ENCODE measurements around the gene ATG3. TPM values are rescaled to one million over a fixed set of nuclear protein-coding genes. Genes with fewer than 3 reads are reported as not detected.

The ATG3 gene
- total and polyA plus RNA-seq, 2 donors (not counting 3 experiments of a cell fraction or from before 2014, with no cell fraction given): 36.0 to 62.4 TPM

- no peaks in the 10 kb centered on the region for H3K27me3 ChIP-seq (ENCODE audit: control insufficient read depth in 2 of 2, insufficient read depth in 2 of 2, low read length in 2 of 2)
- BruUV-seq (replicated peaks): no TSS peak
- H2AFZ ChIP-seq (ENCODE audit: low read depth, low read length): no peak overlapping the region
- H3K79me2 ChIP-seq (ENCODE audit: control insufficient read depth, insufficient read depth, low read length): no peaks in the 10 kb centered on the region
- TF ChIP-seq MAX (IDR thresholded peaks at IDR 0.05; ENCODE audit: insufficient read depth, insufficient read length) (no peak), GATA2 (IDR thresholded peaks at IDR 0.05; ENCODE audit: insufficient read depth, insufficient read length, low read depth, low read length) (no peak), POLR2AphosphoS5 (IDR thresholded peaks at IDR 0.05; ENCODE audit: insufficient read depth, low read depth, low read length) (no peak), CTCF (IDR thresholded peaks at IDR 0.05; ENCODE audit: extremely low read depth in 1 of 2, insufficient read depth in 1 of 2, low read depth in 1 of 2, low read length in 2 of 2) (no peak), POLR2A (IDR thresholded peaks at IDR 0.05; ENCODE audit: low read depth, low read length) (no peak), MYC (IDR thresholded peaks at IDR 0.05; ENCODE audit: low read depth, low read length) (no peak), FOS (IDR thresholded peaks at IDR 0.05; ENCODE audit: borderline replicate concordance, insufficient read depth, low read length) (no peak), EZH2 (IDR thresholded peaks at IDR 0.05; ENCODE audit: borderline replicate concordance, low read depth, low read length, severe bottlenecking) (no peak), JUN (IDR thresholded peaks at IDR 0.05; ENCODE audit: borderline replicate concordance, insufficient read depth, insufficient read length, low read depth) (no peak)
- dilution Hi-C loops (cut with MboI; ENCODE audit: extremely low pct_ligation_motif_present, low sequenced_read_pairs) (no loop called here), intact Hi-C loops (cut with micrococcal nuclease) (no loop called here)
- no peak overlapping the region for H3K9ac ChIP-seq (replicated peaks; ENCODE audit: extremely low read depth, insufficient read depth, low read length)
- no peak overlapping the region for H3K27ac ChIP-seq (ENCODE audit: insufficient read depth, low read depth, low read length)
- no peak for DNase-seq (ENCODE audit: low read depth, low spot score)
- H3K9me3 ChIP-seq (replicated peaks; ENCODE audit: control insufficient read depth, insufficient read depth, low read length): no peaks in the 10 kb centered on the region
- no peaks in the 10 kb centered on the region for H4K20me1 ChIP-seq (replicated peaks; ENCODE audit: control insufficient read depth, extremely low read depth, insufficient read depth, low read length)
- POLR2A ChIA-PET: no interaction called here
- no peak overlapping the region for H3K4me3 ChIP-seq (replicated peaks in 1 of 3; ENCODE audit: insufficient read depth in 1 of 3, low read depth in 1 of 3, low read length in 3 of 3)
- H3K36me3 ChIP-seq (ENCODE audit: control insufficient read depth in 2 of 2, extremely low read depth in 1 of 2, insufficient read depth in 2 of 2, low read length in 2 of 2): no peaks in the 10 kb centered on the region
- H3K4me1 ChIP-seq (ENCODE audit: control insufficient read depth, extremely low read depth, insufficient read depth, low read length): peaks cover 18% of the 10 kb centered on the region
- no peak overlapping the region for H3K4me2 ChIP-seq (ENCODE audit: insufficient read depth, low read length)
- no peaks in the 10 kb centered on the region for H3K9me1 ChIP-seq (replicated peaks; ENCODE audit: control insufficient read depth, extremely low read depth, insufficient read depth, low read length)
- FAIRE-seq: no peak
- CTCF ChIA-PET: interaction anchor here (1.2 to 2.9 kb wide), 4 partner anchors 10 to 392 kb away, joined by 4 to 6 read pairs (median 4); no protein-coding TSS in a partner anchor
These were observed 57.6 kb downstream of the ATG3 start for GRCh38 chr3:112504123-112504522.

Data from endothelial cell of umbilical vein (primary cell).